Measurements from ENCODE around the gene FRK.

FRK gene

DNA sequence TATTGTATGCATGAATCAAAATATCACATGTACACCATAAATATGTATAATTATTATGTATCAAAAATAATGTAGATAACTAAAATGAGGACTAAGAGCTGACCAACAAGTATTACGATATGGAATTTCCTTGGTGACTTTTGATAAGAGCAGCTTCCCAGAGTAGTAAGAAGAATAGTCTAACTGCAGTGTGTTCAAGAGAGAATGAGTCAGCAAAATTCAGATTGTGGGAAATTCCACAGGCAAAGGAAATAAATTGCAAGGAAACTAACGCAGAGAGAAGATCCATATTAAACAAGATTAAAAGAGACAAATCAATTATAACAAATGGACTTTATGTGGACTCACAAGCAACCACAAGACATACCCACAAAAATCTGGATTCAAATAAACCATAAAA lies 26.4 kb downstream of the FRK start:
- peak; percentile 22 for DNase-seq (ENCODE audit: low read depth)

DNA sequence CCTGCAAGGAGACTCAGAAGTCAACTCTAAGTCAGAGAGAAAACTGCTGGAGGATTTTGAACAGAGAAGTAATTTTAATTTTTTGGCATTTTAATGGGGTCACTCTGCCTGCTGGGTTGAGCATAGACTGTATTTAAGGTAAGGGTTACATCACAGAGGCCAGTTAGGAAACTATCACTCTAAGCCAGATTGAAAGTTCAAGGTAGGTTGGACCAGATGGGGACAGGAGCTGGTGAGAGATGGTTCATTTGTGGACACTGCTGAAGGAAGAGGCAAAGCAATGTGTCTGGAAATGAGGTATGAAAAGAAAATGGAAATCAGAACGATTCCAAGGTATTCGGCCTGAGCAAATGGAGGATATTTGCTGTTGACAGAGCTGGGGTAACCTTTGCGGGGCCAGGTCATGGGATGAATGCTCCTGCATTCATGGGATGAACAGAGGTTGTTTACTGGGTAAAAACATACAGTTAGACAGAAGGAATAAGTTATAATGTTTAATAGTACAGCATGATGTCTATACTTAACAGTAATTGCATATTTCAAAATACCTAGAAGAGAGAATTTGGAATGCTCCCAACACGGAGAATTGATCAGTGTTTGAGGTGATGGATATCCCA lies 26.9 kb downstream of the FRK start:
- no peak for DNase-seq (ENCODE audit: low read depth)

GRCh38 chr6:116030770-116031169 lies 29.9 kb downstream of the FRK start:
- DNase-seq (ENCODE audit: low read depth), result peak; percentile 17

DNA sequence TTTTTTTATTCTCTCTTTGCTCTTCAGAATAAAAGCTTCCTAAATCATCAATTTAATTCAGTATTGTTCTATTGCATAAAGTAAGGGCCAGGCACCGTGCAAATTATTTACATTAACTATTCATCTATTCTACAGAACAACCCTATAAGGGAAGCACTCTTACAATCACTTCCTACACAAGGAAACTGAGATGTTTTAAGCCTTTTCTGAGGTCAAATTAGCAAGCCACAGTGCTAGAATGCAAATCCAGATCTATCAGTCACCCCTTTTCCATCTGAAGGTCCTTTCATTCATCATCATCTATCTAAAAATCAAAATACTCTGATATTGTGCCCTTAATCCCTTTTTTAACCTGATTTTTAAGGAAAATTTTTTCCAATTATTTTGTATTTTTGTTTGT lies 31.2 kb downstream of the FRK start:
- DNase-seq (ENCODE audit: low read depth), result no peak

DNA sequence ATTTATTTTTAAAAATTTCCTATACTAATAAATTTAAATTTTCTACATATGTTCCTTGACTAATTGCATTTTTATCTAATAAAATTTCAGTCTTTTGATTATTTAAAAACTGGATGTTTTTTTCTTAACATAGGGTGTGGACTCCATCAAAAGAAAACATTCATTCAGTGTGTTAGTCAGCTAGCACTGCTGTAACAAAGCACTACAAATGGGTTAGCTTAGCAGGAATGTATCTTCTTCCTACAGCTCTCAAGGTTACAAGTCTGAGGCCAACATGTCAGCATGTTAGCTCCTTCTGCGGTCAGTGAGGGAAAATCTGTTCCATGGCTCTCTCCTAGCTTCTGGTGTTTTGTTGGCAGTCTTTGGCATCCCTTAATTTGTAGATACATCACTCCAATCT lies 32.5 kb downstream of the FRK start:
- no peak for DNase-seq (ENCODE audit: low read depth)

GRCh38 chr6:116027801-116028200 lies 32.9 kb downstream of the FRK start:
- no peak for DNase-seq (ENCODE audit: low read depth)

GRCh38 chr6:116025405-116025804 lies 35.3 kb downstream of the FRK start:
- DNase-seq (ENCODE audit: low read depth), result no peak

GRCh38 chr6:116022841-116023445 lies 37.7 kb downstream of the FRK start:
- no peak for DNase-seq (ENCODE audit: low read depth)

GRCh38 chr6:116020738-116021137 lies 40.0 kb downstream of the FRK start:
- no peak for DNase-seq (ENCODE audit: low read depth)

GRCh38 chr6:116019428-116019827 lies 41.3 kb downstream of the FRK start:
- no peak for DNase-seq (ENCODE audit: low read depth)

GRCh38 chr6:116018976-116019375 lies 41.7 kb downstream of the FRK start:
- DNase-seq (ENCODE audit: low read depth), result no peak

DNA sequence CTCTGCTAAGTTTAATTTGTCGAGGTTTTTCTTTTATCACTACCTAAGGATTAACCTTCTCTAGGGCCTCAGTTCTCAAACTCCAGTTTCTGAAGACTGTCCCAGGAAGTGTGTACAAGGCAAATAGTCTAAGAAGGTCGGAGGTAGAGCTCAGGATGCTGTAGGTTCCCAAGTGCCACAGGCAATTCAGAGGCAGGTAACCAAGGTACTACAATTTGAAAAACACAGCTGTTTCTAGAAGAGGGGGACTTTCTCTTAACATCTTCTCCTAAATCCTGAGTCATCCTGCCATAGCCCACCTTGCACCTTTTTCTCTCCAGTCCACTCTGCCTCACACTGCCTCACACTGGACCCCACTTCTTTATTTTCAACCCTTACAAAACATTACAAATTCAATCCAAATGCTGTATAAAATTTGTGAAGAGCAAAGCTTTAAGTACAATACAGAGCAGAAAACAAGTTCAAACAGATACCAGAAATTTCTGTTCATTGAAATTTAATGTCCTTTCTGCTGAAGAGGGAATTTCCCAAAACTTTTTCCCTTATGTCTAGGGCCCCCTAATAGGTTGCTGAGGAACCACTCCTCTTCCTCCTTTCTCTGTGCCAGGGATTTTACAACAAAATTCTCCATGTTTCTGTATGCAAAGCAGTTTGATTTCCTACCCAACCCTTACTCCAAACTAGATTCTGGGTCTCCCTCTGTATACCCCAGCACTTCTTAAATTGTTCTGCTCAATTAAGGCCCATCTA lies 43.0 kb downstream of the FRK start:
- DNase-seq (ENCODE audit: low read depth), result no peak

GRCh38 chr6:116016846-116017545 lies 43.7 kb downstream of the FRK start:
- DNase-seq (ENCODE audit: low read depth), result no peak

- no peak for DNase-seq (ENCODE audit: low read depth)
Observed at GRCh38 chr6:116015983-116016382, 44.7 kb downstream of the FRK start.

DNA sequence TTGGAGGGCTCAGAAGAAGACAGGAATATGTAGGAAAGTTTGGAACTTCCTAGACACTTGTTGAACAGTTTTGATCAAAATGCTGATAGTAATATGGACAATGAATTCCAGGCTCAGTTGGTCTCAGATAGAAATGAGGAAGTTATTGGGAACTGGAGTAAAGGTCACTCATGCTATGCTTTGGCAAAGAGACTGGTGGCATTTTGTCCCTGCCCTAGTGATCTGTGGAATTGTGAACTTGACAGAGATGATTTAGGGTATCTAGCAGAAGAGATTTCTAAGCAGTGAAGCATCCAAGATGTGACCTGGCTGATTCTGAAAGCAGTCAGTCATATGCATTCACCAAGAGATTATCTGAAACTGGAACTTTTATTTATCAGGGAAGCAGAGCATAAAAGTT lies 45.1 kb downstream of the FRK start:
- no peak for DNase-seq (ENCODE audit: low read depth)

GRCh38 chr6:116012951-116013350 lies 47.7 kb downstream of the FRK start:
- no peak for DNase-seq (ENCODE audit: low read depth)

DNA sequence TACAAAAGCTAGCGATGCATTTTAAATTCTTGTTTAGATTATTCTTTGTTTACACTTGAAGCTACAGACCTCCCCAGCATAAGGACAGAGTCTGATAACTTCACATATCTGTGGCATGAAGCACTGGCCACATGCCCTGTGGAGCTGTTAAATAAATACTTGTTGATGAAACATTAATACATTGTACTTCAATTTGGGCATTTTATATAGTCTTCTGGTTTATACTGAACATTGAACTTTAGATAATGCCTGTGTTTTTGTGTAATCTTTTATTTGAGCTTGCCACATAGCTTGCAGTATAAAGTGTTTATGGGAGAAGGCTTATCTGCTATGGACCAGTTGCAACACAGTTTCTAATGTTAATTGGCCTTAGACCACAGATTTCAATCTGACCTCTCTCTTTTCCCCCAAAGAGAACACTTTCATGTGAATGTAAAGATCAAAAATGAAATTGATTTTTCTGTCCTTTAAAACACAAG lies 48.2 kb downstream of the FRK start:
- DNase-seq (ENCODE audit: low read depth), result no peak

- DNase-seq (ENCODE audit: low read depth), result no peak
Observed at GRCh38 chr6:116011520-116011919, 49.2 kb downstream of the FRK start.

DNA sequence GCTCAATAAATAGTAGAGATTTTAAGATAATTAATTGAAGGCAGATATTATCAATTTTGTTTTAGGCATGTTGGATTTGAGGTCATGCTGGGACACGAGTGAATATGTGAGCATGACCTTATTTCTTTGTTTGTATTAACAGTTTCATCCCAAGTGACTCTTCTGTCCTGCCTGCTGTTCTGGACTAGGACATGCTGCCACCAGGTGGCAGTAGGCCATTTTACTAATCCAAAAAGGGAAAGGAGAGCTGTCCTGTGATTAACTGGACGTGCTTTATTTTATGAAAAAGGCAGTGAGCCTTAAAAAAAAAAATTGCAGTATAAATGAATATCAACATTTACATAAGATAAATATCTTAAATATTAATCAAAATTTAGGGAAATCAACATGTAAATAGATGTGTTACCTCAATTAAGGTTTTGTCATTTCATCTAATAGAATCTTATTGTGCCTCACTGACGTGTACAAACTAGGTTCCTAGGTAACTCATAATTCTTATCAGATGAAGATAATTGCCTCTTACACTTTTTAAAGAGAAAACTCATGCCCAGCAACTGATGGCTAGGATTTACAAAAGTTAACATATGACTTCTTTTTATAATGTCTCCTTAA lies 49.8 kb downstream of the FRK start:
- peak; percentile 44 for DNase-seq (ENCODE audit: low read depth)

DNA sequence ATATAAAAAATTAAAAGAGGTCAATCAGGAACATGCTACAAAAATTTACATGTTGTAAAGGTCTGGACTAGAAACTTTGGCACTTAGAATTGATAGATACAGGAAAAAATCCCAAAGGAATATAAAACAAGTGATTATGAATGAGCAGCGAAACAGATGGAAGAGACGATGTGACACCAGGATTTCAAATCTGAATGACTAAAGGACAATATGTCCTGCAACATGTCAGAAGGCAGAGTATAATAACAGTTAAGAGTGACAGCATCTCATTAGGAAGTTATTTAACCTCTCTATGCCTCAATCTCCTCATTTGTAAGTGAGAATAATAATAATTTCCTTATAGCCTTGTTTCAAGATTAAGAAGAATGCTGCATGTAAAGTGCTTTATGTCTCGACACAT lies 50.3 kb downstream of the FRK start:
- no peak for DNase-seq (ENCODE audit: low read depth)

- peak; percentile 62 for DNase-seq (ENCODE audit: low read depth)
Observed at GRCh38 chr6:116008470-116009243, 52.0 kb downstream of the FRK start.
